Heart left ventricle (tissue), 13 donors: ENCODE measurements around the gene NTRK3.

Experiments used
- CTCF ChIP-seq, 12 donors: fragments of 200-600 bp; sonication (generic) in 4 of 12; IDR thresholded peaks; one replicate each; pipeline versions ENCODE4 v1.5.0 to v1.8.0; 2018 to 2022; ENCODE audit warnings: antibody characterized with exemption in 12 of 12, mild to moderate bottlenecking in 5 of 12
- POLR2A ChIP-seq, 2 donors: fragments of 450-650 bp; IDR thresholded peaks; one replicate each; pipeline ENCODE4 v1.6.1; 2017; ENCODE audit warnings: antibody characterized with exemption in 2 of 2, mild to moderate bottlenecking in 2 of 2, moderate library complexity in 2 of 2
- donor health status: ischemic (EF 13 %, LVEDD 7.1; RV severe dilation, severe dysfunction).
- donor health status: DM: no; HTN: yes; CAD: no.
- donor health status: DM: no; HTN: no; CAD: no.
- donor health status: ischemic (EF 25% LVEDD 6.9; RV normal size, moderate dysfunction).
- donor health status: ischemic (EF 25% LVEDD 5.7; RV mildly dilated, moderate dysfunction).
- donor health status: ischemic (EF 35%, LVEDD 5.7; RV mildly dilated, moderate dysfunction).
- donor health status: nonischemic (EF 11% LVEDD 7.7; RV severe dilation, severe dysfunction).
- donor health status: DM: yes; HTN: yes; CAD: no.
- donor health status: PGD.
- donor health status: ischemic (EF 29% LVEDD 5.4; RV normal size, mild dysfunction).
- donor health status: nonischemic (EF 23%, LVEDD 6.1; RV moderate dilation, normal function).

GRCh38 chr15:88208396-88208795, 48.1 kb downstream of the NTRK3 start:
- TF ChIP-seq CTCF (IDR thresholded peaks at IDR 0.05), result no peak
- TF ChIP-seq POLR2A (IDR thresholded peaks at IDR 0.05), result no peak
